Measurements from ENCODE around the gene CDX1.

Gene CDX1

GRCh38 chr5:150189728-150190502, 23.3 kb downstream of the CDX1 start, which contains the start of gene SLC6A7:
Gene SLC6A7, plus strand, starts transcription at chr5:150190062. Its CDS starts 266 bp downstream, at chr5:150190328.
- DNase-seq (ENCODE audit: low spot score) = no peak

DNA sequence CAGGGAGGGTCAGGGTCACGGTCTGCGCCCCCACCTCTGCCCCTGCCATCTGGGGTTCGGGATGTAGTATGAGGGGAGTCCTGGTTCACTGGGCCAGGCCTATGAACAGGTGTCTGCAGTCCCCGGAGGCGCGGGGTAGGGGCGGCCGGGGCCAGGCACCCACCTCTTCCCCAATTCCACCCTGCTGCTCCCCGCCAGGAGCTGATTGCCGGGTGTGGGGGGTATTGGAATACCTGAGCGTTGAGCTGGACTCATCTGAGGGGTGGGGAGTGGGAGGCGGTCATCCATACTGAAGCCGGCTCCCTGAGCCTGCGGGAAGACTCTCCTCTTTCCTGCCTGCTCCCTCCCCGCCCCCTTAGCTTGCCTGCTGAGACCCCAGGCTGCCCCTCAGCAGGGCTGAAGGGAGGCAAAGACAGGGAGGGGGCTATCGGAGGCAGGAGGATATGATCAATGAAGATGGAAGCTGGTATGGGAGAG, 24.0 kb downstream of the CDX1 start:
- DNase-seq (ENCODE audit: low spot score) = no peak
- TF ChIP-seq CTCF (IDR thresholded peaks at IDR 0.05; ENCODE audit: extremely low read depth, missing control alignments) = no peak

More at GRCh38 chr5:150189728-150190502, 23.3 kb downstream of the CDX1 start, which contains the start of gene SLC6A7:
- TF ChIP-seq CTCF (IDR thresholded peaks at IDR 0.05; ENCODE audit: extremely low read depth, missing control alignments) = no peak

DNA sequence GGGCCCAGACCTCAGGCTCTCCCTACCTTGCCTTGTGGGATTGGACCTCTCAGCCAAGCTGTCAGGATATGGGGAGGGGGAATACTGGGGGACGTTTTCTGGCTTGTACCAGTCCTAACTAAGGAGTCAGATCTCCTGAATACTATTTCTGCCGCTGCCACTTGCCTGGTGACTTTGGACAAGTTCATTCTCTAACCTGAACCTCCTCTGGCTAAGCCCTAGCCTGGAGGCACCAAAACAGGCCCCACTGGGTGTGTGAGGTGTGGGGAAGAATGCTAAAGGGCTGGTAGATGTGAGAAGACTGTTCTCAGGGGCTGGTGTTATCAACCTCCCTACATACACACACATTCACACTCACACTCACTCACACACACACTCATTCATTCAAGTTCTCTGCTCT, 24.4 kb downstream of the CDX1 start:
- no peak for TF ChIP-seq CTCF (IDR thresholded peaks at IDR 0.05; ENCODE audit: extremely low read depth, missing control alignments)
- no peak for DNase-seq (ENCODE audit: low spot score)

DNA sequence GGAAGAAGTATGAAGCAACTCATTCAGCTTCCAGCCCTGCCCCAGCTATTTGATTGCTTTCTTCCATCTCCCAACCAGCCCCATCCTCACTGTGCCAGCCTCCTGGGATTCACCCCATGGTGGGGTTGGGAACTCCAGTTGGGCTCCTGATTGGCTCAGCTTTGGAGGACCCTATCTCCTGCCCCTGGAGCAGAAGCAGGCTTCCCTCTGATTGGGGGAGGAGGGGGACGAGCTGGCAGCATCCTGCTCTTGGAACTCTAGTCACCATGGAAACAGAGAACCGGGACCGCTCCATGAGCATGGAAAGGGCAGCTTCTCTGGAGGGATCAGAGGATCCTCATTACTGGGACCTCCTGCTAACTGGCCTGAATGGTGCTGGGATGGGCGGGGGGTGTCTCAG, 25.9 kb downstream of the CDX1 start:
- DNase-seq (ENCODE audit: low spot score) = no peak
- TF ChIP-seq CTCF (IDR thresholded peaks at IDR 0.05; ENCODE audit: extremely low read depth, missing control alignments) = no peak

DNA sequence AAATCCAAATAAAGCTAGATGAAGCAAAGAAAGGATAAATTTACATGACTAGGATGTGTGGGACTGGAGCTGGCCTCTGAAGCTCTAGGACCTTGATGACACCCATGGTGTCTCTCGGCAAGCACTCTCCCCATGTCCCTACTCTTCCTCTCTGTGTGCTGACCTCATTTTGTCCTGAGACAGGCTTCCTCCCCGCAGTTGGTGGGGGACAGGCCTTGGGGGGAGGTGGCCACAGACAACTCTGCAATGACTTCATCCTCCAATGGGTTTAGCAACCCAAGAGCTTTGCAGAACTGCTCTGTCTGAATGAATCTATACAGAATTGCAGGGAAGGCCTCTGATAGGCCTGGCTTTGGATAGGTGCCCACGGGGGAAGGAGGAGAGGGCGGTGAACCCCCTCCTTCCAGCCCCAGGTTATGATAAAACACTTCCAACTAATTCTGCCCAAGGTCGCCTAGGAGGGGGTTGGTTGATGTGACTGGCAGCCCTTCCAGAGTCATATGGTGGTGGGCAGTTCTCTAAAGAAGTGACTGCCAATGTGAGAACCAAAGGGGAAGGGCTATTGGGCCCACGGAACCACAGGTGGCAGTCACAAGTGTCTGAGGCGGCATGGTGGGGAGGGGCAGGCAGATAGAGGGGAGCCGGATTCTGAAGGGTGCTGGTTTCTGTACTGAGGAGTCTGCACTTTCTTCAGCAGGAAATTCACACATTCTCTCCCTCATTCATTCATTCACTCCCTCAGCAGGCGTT, 29.3 kb downstream of the CDX1 start:
- TF ChIP-seq CTCF (IDR thresholded peaks at IDR 0.05; ENCODE audit: extremely low read depth, missing control alignments) = no peak
- no peak for DNase-seq (ENCODE audit: low spot score)

- DNase-seq (ENCODE audit: low spot score) = no peak
- TF ChIP-seq CTCF (IDR thresholded peaks at IDR 0.05; ENCODE audit: extremely low read depth, missing control alignments) = no peak
Measured at GRCh38 chr5:150196514-150196913, 29.9 kb downstream of the CDX1 start.

DNA sequence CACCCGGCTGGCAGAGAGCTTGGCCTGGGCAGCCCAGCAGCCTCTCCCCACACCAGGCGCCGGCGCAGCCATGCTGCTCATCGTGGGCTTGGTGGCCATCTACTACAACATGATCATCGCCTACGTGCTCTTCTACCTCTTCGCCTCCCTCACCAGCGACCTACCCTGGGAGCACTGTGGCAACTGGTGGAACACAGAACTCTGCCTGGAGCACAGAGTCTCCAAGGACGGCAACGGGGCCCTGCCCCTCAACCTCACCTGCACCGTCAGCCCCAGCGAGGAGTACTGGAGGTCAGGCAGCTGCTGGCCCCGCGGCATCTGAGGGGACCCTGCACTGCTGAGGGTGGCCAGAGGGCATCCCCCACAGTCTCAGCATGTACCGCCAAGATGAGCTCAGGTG, 30.4 kb downstream of the CDX1 start:
- no peak for DNase-seq (ENCODE audit: low spot score)
- TF ChIP-seq CTCF (IDR thresholded peaks at IDR 0.05; ENCODE audit: extremely low read depth, missing control alignments) = no peak

Data from GM20000 (cell line).